MM.1S (cell line): ENCODE measurements around the gene YY1.

Experiments used
- DNase-seq: peaks from one replicate; pipeline ENCODE4 v3.0.0-alpha.2; 2015
- H2AFZ ChIP-seq: fragments of 300-600 bp; sonication (generic); 2 replicates; pipeline ENCODE4 v1.6.0; 2016; ENCODE audit warnings: antibody characterized with exemption, low read length
- H3F3A ChIP-seq: fragments of 300-600 bp; sonication (generic); 2 replicates; pipeline ENCODE4 v1.6.1; 2016; ENCODE audit warnings: mild to moderate bottlenecking, antibody characterized with exemption, low read length, moderate library complexity, mixed read lengths; ENCODE audit not compliant: insufficient read depth
- H3K27ac ChIP-seq: fragments of 300-600 bp; sonication (generic); 2 replicates; pipeline ENCODE4 v1.5.1; 2016; ENCODE audit warnings: mild to moderate bottlenecking, low read length
- H3K27me3 ChIP-seq: fragments of 300-600 bp; sonication (generic); replicated peaks from 2 replicates; pipeline ENCODE4 v1.6.0; 2016; ENCODE audit warnings: low read length; ENCODE audit not compliant: insufficient read depth
- H3K36me3 ChIP-seq: fragments of 300-600 bp; sonication (generic); replicated peaks from 2 replicates; pipeline ENCODE4 v1.6.1; 2016; ENCODE audit warnings: mild to moderate bottlenecking, low read length, mixed read lengths; ENCODE audit not compliant: insufficient read depth
- H3K4me1 ChIP-seq: fragments of 300-600 bp; sonication (generic); 2 replicates; pipeline ENCODE4 v1.6.1; 2016; ENCODE audit warnings: low read length, mixed read lengths
- H3K4me2 ChIP-seq: fragments of 300-600 bp; sonication (generic); 2 replicates; pipeline ENCODE4 v1.6.0; 2016; ENCODE audit warnings: low read depth, low read length
- H3K4me3 ChIP-seq: fragments of 300-600 bp; sonication (generic); 2 replicates; pipeline ENCODE4 v1.5.1; 2016; ENCODE audit warnings: low read length, mixed read lengths
- H3K79me2 ChIP-seq: fragments of 300-600 bp; sonication (generic); 2 replicates; pipeline ENCODE4 v1.6.1; 2016; ENCODE audit warnings: mixed run types, low read length, mixed read lengths
- H3K9ac ChIP-seq: fragments of 300-600 bp; sonication (generic); 2 replicates; pipeline ENCODE4 v1.6.1; 2016; ENCODE audit warnings: low read length, mixed read lengths
- H3K9me2 ChIP-seq: fragments of 300-600 bp; sonication (generic); replicated peaks from 2 replicates; pipeline ENCODE4 v1.6.1; 2016; ENCODE audit warnings: mild to moderate bottlenecking, low read length, mixed read lengths; ENCODE audit not compliant: insufficient read depth
- H3K9me3 ChIP-seq: fragments of 300-600 bp; sonication (generic); replicated peaks from 2 replicates; pipeline ENCODE4 v1.6.1; 2016; ENCODE audit warnings: mild to moderate bottlenecking, low read length, mixed read lengths; ENCODE audit not compliant: insufficient read depth
- H4K20me1 ChIP-seq: fragments of 300-600 bp; sonication (generic); 2 replicates; pipeline ENCODE4 v1.6.1; 2016; ENCODE audit warnings: mild to moderate bottlenecking, low read length, moderate library complexity, mixed read lengths; ENCODE audit not compliant: insufficient read depth
- CTCF ChIP-seq: fragments of 300-600 bp; sonication (generic); IDR thresholded peaks from 2 replicates; pipeline ENCODE4 v1.5.1; 2016; ENCODE audit warnings: antibody characterized with exemption, low read length, mixed read lengths
- EZH2 ChIP-seq: fragments of 300-600 bp; sonication (generic); optimal IDR thresholded peaks from 2 replicates; pipeline ENCODE3; 2017; ENCODE audit warnings: low read depth, mild to moderate bottlenecking, antibody characterized with exemption, low read length, mixed read lengths
- EZH2phosphoT487 ChIP-seq: fragments of 300-600 bp; sonication (generic); IDR thresholded peaks from 2 replicates; pipeline ENCODE4 v1.6.1; 2018; ENCODE audit warnings: antibody characterized with exemption, low read length

Gene YY1

GRCh38 chr14:100312877-100313400 lies 74.0 kb downstream of the YY1 start:
- H3K27me3 ChIP-seq, result no peaks in the 10 kb centered on the region
- no peak overlapping the region for H2AFZ ChIP-seq
- no peaks in the 10 kb centered on the region for H3K36me3 ChIP-seq
- H3K4me1 ChIP-seq, result no peaks in the 10 kb centered on the region
- no peaks in the 10 kb centered on the region for H3K79me2 ChIP-seq
- no peaks in the 10 kb centered on the region for H3F3A ChIP-seq
- H3K4me3 ChIP-seq, result no peak overlapping the region
- H3K9ac ChIP-seq, result no peak overlapping the region
- no peaks in the 10 kb centered on the region for H3K9me2 ChIP-seq
- no peaks in the 10 kb centered on the region for H3K9me3 ChIP-seq
- H3K4me2 ChIP-seq, result no peak overlapping the region
- TF ChIP-seq EZH2phosphoT487 (no peak), EZH2 (no peak), CTCF (no peak)
- H3K27ac ChIP-seq, result no peak overlapping the region
- no peak for DNase-seq
- H4K20me1 ChIP-seq, result no peaks in the 10 kb centered on the region

- Histone ChIP-seq H3K27ac (no peak overlapping the region), H3K9me2 (no peaks in the 10 kb centered on the region), H2AFZ (no peak overlapping the region), H3K36me3 (no peaks in the 10 kb centered on the region), H4K20me1 (no peaks in the 10 kb centered on the region), H3F3A (no peaks in the 10 kb centered on the region), H3K4me2 (no peak overlapping the region), H3K9me3 (no peaks in the 10 kb centered on the region), H3K79me2 (no peaks in the 10 kb centered on the region), H3K4me1 (no peaks in the 10 kb centered on the region), H3K4me3 (no peak overlapping the region), H3K27me3 (no peaks in the 10 kb centered on the region), H3K9ac (no peak overlapping the region)
- no peak for DNase-seq
- TF ChIP-seq EZH2 (no peak), CTCF (no peak), EZH2phosphoT487 (no peak)
Observed at GRCh38 chr14:100313464-100314230, 74.7 kb downstream of the YY1 start.

GRCh38 chr14:100314724-100315123 lies 75.8 kb downstream of the YY1 start:
- Histone ChIP-seq H3K4me2 (no peak overlapping the region), H2AFZ (no peak overlapping the region), H3K9ac (no peak overlapping the region), H3K27ac (no peak overlapping the region), H3K9me3 (no peaks in the 10 kb centered on the region), H3K79me2 (no peaks in the 10 kb centered on the region), H3K4me3 (no peak overlapping the region), H3K27me3 (no peaks in the 10 kb centered on the region), H3K4me1 (no peaks in the 10 kb centered on the region), H3F3A (no peaks in the 10 kb centered on the region), H3K9me2 (no peaks in the 10 kb centered on the region), H3K36me3 (no peaks in the 10 kb centered on the region), H4K20me1 (no peaks in the 10 kb centered on the region)
- no peak for TF ChIP-seq CTCF
- no peak for TF ChIP-seq EZH2phosphoT487
- no peak for TF ChIP-seq EZH2
- no peak for DNase-seq
